Measurements from ENCODE around the gene PRDM9. TPM values are rescaled to one million over a fixed set of nuclear protein-coding genes. Genes with fewer than 3 reads are reported as not detected.

Gene PRDM9
- total RNA-seq, 1 experiment from 2014 or later = not detected

- no peak overlapping the region for H2BK120ac ChIP-seq (ENCODE audit: low read depth, low read length, poor library complexity, severe bottlenecking)
- H3K9me3 Mint-ChIP-seq = no peaks in the 10 kb centered on the region
- TF ChIP-seq, protein P1, sequence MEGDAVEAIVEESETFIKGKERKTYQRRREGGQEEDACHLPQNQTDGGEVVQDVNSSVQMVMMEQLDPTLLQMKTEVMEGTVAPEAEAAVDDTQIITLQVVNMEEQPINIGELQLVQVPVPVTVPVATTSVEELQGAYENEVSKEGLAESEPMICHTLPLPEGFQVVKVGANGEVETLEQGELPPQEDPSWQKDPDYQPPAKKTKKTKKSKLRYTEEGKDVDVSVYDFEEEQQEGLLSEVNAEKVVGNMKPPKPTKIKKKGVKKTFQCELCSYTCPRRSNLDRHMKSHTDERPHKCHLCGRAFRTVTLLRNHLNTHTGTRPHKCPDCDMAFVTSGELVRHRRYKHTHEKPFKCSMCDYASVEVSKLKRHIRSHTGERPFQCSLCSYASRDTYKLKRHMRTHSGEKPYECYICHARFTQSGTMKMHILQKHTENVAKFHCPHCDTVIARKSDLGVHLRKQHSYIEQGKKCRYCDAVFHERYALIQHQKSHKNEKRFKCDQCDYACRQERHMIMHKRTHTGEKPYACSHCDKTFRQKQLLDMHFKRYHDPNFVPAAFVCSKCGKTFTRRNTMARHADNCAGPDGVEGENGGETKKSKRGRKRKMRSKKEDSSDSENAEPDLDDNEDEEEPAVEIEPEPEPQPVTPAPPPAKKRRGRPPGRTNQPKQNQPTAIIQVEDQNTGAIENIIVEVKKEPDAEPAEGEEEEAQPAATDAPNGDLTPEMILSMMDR (conservative IDR thresholded peaks at IDR 0.05) = no peak
- no peak overlapping the region for H3K4ac ChIP-seq (ENCODE audit: low read depth, low read length)
- no peaks in the 10 kb centered on the region for H3K9me3 ChIP-seq (ENCODE audit: control insufficient read depth, low read depth, low read length)
- H3K23ac ChIP-seq (ENCODE audit: insufficient read length, low read depth, low read length) = no peak overlapping the region
- no peak overlapping the region for H2AK5ac ChIP-seq (ENCODE audit: insufficient read length, low read length)
- H3K23me2 ChIP-seq (ENCODE audit: insufficient read length, low read depth, low read length, poor library complexity, severe bottlenecking) = no peaks in the 10 kb centered on the region
- H3K14ac ChIP-seq (ENCODE audit: insufficient read depth, low read length) = no peak overlapping the region
- H2BK15ac ChIP-seq (ENCODE audit: low read depth, low read length) = no peak overlapping the region
- H3K4me2 ChIP-seq (ENCODE audit: insufficient read depth, insufficient read length, low read length) = no peak overlapping the region
- H3K79me2 ChIP-seq (ENCODE audit: insufficient read depth, low read length) = no peaks in the 10 kb centered on the region
- no peak for DNase-seq
- H2BK20ac ChIP-seq (ENCODE audit: low read depth, low read length, poor library complexity, severe bottlenecking) = no peak overlapping the region
- no peak overlapping the region for H2BK12ac ChIP-seq (ENCODE audit: insufficient read length, low read depth, low read length)
- H3K18ac ChIP-seq (ENCODE audit: insufficient read length, low read depth, low read length) = no peak overlapping the region
- no peaks in the 10 kb centered on the region for H3K27me3 ChIP-seq (ENCODE audit: insufficient read depth, low read length)
- WGBS (ENCODE audit: extremely low coverage, insufficient read length, low lambda C conversion rate) = no CpG with 5 or more reads among the region's 4 CpGs
- no peaks in the 10 kb centered on the region for H3K79me1 ChIP-seq (ENCODE audit: insufficient read depth, low read depth, low read length, poor library complexity, severe bottlenecking)
- no peak overlapping the region for H3K27ac Mint-ChIP-seq
- H2AFZ ChIP-seq (ENCODE audit: low read length) = no peak overlapping the region
- no peaks in the 10 kb centered on the region for H3K36me3 Mint-ChIP-seq (ENCODE audit: insufficient read depth in 1 of 3, low read depth in 3 of 3)
- no peak overlapping the region for H3K9ac ChIP-seq (ENCODE audit: extremely low read depth, insufficient read length, low read length)
- no peaks in the 10 kb centered on the region for H3K4me1 Mint-ChIP-seq
- H3K56ac ChIP-seq (ENCODE audit: insufficient read length, low read depth, low read length) = no peak overlapping the region
- no peak overlapping the region for H3T11ph ChIP-seq (ENCODE audit: low read length)
- H4K91ac ChIP-seq (ENCODE audit: insufficient read length, low read depth, low read length) = no peak overlapping the region
- H3K27ac ChIP-seq (ENCODE audit: insufficient read length, low read depth, low read length) = no peak overlapping the region
- no peaks in the 10 kb centered on the region for H3K27me3 Mint-ChIP-seq (ENCODE audit: low read depth)
- no peaks in the 10 kb centered on the region for H4K20me1 ChIP-seq (ENCODE audit: control insufficient read depth, insufficient read depth, insufficient read length)
- H3K4me1 ChIP-seq (ENCODE audit: insufficient read depth, low read length) = no peaks in the 10 kb centered on the region
- no peak overlapping the region for H4K5ac ChIP-seq (ENCODE audit: insufficient read length, low read depth, low read length)
- H2BK5ac ChIP-seq (ENCODE audit: insufficient read length, low read length) = no peak overlapping the region
- H4K8ac ChIP-seq (replicated peaks; ENCODE audit: insufficient read length, low read depth, low read length) = no peak overlapping the region
- H3K4me3 Mint-ChIP-seq = no peak overlapping the region
Measured at GRCh38 chr5:23571059-23571458, 63.6 kb downstream of the PRDM9 start.

Measured in H9 (cell line).